ELF-1 (cell line): ENCODE results near the gene FRS2.

Experiments
- DNase-seq: peaks from one replicate; pipeline ENCODE4 v3.0.0-alpha.2; 2016; ENCODE audit warnings: low read depth, low spot score

FRS2 gene

GRCh38 chr12:69627501-69627900, 157.3 kb downstream of the FRS2 start:
- no peak for DNase-seq
